IPS-18c (cell line): ENCODE measurements around the gene UCHL3.
A peak's percentile ranks its signal among the peaks of the same experiment; 100 is the strongest.

ENCODE experiments used
- H3K4me3 ChIP-seq: 2 replicates; pipeline ENCODE4 v1.7.0; 2013; ENCODE audit warnings: low read depth, mild to moderate bottlenecking, low read length, moderate library complexity; ENCODE audit not compliant: insufficient read depth
- H3K9me3 ChIP-seq: one replicate; pipeline ENCODE4 v1.6.1; 2013; ENCODE audit warnings: mild to moderate bottlenecking, low read length, moderate library complexity; ENCODE audit not compliant: control insufficient read depth, insufficient read depth

The UCHL3 gene

DNA sequence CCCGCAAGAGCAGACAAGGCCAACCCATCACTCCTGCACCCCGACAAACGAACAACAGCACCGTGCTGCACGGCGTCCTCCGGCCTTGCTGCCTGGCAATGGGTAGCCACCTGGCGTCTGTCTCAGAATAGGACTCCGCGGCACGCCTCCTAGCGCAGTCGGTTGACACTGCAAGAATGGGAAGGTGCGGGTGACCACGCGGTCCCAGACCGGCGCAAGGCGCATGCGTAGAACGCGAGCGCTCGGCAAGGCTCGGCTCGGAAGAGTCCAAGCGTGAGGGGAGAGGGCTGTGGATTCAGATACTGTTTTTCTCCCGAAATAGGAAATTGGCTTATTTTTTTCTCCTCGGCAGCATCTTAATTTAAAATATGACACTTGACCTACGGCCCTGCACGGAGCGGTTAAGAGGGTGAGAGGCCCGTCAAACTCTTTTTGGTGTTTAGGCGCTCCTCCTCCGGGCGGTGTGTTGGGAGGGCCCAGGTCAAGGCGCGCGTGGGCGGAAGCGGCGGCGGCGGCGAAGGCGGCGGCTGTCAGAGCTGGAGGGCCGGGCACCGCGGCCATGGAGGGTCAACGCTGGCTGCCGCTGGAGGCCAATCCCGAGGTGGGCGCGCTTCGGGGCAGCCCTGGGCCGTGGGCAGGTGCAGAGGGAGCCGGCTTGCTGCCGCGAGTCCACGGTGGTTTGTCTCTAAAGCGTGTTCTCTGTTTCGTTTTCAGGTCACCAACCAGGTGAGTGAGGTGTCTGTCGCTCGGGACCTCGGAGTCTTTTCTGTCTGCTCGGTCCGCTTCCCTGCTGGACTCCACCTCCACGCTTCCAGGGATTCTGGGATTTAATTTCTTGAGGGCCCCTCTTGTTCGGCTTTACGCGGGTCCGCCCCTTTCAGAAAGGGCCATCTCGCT lies at the start of gene UCHL3:
TSS of gene UCHL3 (plus strand) at position 530 of the 897 bp plus-strand sequence. CDS start at position 560, 30 bp downstream.
- H3K4me3 ChIP-seq, result peak within 1 kb of the TSS; percentile 87
- H3K9me3 ChIP-seq, result no peaks in the 10 kb centered on the region

DNA sequence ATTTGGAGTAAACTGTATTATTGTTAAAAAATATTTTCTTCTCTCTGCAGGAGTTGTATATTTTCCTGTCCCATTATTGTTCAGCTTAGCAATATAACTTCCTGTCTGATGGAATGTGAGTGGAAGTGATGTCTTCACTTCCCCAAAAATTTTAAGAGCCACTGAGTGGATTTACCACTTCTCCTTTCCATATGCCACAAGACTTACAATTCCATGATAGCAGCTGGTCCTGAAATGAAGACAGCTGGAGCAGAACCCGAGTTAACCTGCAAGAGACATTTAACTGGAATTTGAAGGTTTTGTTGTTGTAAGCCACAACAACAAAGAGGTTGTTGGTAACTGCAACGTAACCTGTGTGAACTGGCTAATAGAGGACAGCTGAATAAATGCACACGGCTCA lies 44.3 kb upstream of the UCHL3 start:
- Histone ChIP-seq H3K9me3 (no peaks in the 10 kb centered on the region), H3K4me3 (no peak overlapping the region)

DNA sequence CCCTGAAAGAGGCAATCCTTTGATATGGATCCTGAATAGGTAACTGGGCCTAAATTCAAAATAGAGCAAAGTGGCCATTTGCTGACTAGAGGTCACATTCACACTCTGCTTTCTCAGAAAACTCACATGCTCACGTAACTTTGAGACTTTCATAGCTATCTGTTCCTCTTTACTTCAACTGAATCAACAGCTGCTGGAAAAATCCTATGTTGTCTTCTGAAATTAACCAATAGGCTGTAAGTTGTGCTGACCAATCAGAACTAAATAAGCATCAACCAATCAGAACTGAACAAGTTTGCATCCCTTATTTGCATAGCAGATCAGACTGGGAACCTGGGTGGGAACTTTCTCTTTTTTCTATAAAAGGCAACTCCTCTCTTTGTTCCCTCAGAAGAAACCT lies 43.6 kb upstream of the UCHL3 start:
- Histone ChIP-seq H3K4me3 (no peak overlapping the region), H3K9me3 (no peaks in the 10 kb centered on the region)

- Histone ChIP-seq H3K9me3 (no peaks in the 10 kb centered on the region), H3K4me3 (no peak overlapping the region)
Measured at GRCh38 chr13:75507027-75508001, 42.3 kb upstream of the UCHL3 start.

DNA sequence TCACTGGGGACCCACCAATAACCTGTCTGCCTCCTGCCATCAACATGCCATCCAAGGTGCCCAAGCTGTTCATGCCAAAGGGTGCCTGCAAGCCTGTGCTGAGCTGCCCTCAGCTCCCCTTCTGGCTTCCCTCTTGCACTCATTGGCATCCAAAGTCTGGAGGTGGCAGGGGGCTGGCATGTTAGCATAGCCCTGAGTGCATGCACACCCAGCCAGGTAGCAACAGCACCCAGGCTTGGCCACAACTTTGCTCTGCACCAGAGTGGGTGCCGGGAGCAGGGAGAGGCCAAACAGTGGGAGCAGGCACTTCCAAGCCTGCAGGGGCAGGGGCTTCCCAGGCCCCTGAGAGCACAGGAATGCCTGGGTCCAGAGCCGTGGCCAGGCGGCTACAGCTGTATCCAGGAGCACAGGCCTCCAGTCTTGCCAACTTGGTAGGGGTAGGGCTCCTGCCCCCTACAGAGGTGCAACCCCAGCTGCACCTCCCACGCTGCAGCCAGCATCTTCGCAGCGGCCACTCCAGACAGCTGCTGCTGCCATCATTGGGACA lies 41.5 kb upstream of the UCHL3 start:
- no peak overlapping the region for H3K4me3 ChIP-seq
- H3K9me3 ChIP-seq, result no peaks in the 10 kb centered on the region

DNA sequence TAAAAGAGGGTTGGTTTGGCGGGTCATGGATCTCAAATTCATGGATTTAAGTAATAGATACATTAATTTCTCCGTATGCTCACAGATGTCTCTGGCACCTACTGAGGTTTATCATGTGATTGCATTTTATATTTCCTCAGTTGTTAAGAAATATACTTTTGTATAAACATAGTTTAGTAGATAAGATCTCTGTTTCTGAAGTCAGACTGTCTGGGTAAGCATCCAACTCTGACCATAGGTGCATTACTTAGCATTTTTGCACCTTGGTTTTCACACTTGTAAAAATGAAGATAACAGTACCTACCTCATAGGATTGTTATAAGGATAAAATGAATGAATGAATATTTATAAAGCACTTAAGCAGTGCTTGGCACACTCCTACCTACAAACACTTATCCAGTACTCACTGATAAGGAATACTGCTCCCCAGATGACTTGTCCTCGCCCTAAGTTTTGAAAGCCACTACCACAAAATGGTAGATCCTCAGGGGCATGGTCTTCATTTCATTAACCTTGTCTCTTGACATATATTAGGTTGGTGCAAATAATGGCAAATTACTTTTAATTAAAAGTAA lies 38.5 kb upstream of the UCHL3 start:
- H3K4me3 ChIP-seq, result no peak overlapping the region
- no peaks in the 10 kb centered on the region for H3K9me3 ChIP-seq

DNA sequence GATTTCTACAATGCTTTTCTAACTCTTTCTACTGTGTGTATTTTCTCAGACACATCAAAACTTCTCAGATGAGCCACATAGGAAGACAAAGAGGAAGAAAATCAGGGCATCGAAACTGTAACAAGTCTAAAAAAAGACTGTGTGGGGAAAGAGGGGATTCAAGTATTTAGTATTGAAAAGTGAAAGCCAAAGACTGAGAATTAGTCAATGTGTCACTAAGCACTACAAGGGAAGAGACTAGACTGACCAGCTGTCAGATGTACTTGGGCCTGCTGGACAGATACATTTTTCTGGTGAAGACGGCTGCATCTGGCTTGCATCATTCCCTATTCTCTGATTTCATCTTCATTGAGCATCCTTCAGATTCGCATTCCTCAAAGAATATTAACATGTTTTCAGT lies 37.3 kb upstream of the UCHL3 start:
- Histone ChIP-seq H3K4me3 (no peak overlapping the region), H3K9me3 (no peaks in the 10 kb centered on the region)

- H3K9me3 ChIP-seq, result no peaks in the 10 kb centered on the region
- no peak overlapping the region for H3K4me3 ChIP-seq
Measured at GRCh38 chr13:75513271-75513670, 36.3 kb upstream of the UCHL3 start.

- peaks cover 1% of the 10 kb centered on the region for H3K9me3 ChIP-seq
- no peak overlapping the region for H3K4me3 ChIP-seq
Measured at GRCh38 chr13:75514080-75514995, 35.3 kb upstream of the UCHL3 start.

DNA sequence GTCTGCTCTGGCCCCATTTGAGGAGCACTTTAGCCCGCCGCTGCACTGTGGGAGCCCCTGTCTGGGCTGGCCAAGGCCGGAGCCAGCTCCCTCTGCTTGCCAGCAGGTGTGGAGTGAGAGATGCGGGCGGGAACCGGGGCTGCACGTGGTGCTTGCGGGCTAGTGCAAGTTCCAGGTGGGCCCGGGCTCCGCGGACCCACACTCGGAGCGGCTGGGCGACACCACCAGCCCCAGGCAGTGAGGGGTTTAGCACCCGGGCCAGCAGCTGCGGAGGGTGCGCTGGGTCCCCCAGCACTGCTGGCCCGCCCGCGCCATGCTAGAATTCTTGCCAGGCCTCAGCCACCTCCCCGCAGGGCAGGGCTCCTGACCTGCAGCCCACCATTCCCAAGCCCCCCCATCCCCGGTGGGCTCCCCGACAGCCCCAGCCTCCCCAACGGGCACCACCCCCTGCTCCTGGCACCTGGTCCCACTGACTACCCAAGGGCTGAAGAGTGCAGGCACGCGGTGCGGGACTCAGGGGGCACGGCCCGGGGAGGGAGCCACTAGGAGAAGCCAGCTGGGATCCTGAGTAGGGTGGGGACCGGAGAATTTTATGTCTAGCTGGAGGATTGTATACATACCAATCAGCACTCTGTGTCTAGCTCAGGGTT lies 31.0 kb upstream of the UCHL3 start:
- H3K9me3 ChIP-seq, result peaks cover 5% of the 10 kb centered on the region
- no peak overlapping the region for H3K4me3 ChIP-seq

- peaks cover 5% of the 10 kb centered on the region for H3K9me3 ChIP-seq
Measured at GRCh38 chr13:75521956-75522355, 27.6 kb upstream of the UCHL3 start.

DNA sequence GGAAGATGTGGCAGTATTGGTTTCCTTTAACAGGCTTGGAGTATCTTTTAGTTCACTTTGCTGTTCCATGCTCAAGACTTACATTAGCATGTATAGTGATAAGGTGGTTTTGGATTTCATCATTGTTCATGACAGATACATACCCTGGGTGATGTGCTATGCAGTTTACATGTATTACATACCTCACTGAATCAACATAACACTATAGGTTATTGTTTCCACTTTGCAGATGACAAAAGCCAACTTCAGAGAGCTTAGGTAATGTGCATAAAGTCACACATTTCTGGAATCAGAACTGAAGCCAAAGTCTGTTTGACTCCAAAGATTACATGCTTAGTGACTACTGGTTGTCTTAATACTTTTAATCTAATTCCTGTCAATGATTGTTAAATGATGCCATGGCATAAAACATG lies 19.0 kb upstream of the UCHL3 start:
- Histone ChIP-seq H3K4me3 (no peak overlapping the region), H3K9me3 (no peaks in the 10 kb centered on the region)

More at GRCh38 chr13:75521956-75522355, 27.6 kb upstream of the UCHL3 start:
- no peak overlapping the region for H3K4me3 ChIP-seq

DNA sequence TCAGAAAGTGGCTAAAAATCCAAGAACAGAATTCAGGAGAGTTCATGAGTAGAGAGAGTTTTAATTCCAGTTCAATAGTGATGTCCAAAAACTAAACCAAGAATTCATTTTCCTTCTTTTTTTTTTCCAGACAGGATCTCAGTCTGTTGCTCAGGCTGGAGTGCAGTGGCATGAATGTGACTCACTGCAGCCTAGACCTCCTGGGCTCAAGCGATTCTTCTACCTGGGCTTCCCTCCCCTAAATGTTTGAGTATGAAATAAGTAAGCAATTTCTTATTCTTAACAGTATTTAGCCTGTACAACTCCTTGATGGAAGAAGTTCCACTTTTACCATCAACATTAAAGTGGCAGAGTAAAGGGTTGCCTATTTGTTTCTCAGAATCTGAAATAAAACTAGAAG lies 15.7 kb upstream of the UCHL3 start:
- Histone ChIP-seq H3K4me3 (no peak overlapping the region), H3K9me3 (no peaks in the 10 kb centered on the region)

DNA sequence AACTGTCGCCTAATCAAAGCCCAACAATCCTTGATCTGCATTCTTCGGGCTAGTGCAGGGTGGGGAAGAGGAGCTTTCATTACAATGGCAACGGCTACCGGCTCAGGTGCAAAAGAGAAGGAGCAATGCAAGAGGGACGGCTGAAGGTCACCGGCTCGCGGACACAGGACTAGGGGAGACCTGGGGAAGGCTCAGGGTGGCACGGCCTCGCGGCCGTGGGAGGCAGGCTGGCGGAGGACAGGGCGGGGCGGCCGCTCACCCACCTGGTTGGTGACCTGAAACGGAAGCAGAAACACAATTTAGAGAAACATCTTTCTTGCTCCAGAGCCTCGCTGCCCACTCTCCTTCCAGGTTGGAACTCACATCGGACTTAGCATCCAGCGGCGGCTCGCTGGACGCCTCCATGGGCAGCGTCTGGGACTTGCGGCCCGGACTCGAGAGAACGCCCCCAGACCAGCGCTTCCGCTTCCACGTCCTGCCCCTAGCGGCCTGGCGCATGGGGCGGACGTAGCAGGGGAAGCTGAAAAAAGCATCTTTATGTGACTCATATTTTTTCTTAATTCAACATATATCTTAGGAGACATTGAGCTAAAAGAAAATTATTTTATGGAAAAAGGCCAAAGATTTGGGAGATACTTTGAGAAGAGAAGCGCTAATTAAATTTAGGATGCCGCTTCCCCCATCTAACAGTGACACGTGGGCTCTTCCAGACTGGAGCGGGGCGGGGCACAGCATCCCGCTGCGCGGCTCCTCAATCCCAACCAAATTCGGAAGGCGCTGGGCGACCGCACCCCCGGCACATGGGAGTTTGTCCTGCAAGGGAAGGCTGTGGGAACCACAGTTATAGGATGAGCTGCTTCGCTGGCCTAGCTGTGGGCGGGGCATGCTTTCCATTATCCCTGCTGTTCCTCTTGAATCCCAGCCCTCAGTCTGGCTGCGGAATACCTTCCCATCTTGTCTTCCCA lies 11.9 kb upstream of the UCHL3 start, which contains the start of gene COMMD6:
TSS of gene COMMD6 (minus strand) at position 441 of the 965 bp plus-strand sequence. CDS start at position 405, 36 bp downstream.
- H3K9me3 ChIP-seq, result no peaks in the 10 kb centered on the region
- peak within 1 kb of the TSS; percentile 84 for H3K4me3 ChIP-seq

- no peaks in the 10 kb centered on the region for H3K9me3 ChIP-seq
- H3K4me3 ChIP-seq, result no peak overlapping the region
Measured at GRCh38 chr13:75541287-75541686, 8.3 kb upstream of the UCHL3 start.
